ENCODE results near the gene YWHAG. TPM values are rescaled to one million over a fixed set of nuclear protein-coding genes. Genes with fewer than 3 reads are reported as not detected.
A peak's percentile ranks its signal among the peaks of the same experiment; 100 is the strongest.

The YWHAG gene
- total and polyA plus RNA-seq, 2 of the 13 experiments (the other 11 are each of a cell fraction or from before 2014, with no cell fraction given): 36.9 to 67.5 TPM

- no peak for TF ChIP-seq AFF4 (CRISPR knock-in tag; IDR thresholded peaks at IDR 0.05)
- no peak for TF ChIP-seq ATF7 (IDR thresholded peaks at IDR 0.05)
- no peak for TF ChIP-seq ATF7 (CRISPR knock-in tag; IDR thresholded peaks at IDR 0.05)
- TF ChIP-seq CEBPB (IDR thresholded peaks at IDR 0.05; ENCODE audit: borderline replicate concordance, low read depth, low read length): peak; percentile 93
- no peak for TF ChIP-seq KMT2A (CRISPR knock-in tag; IDR thresholded peaks at IDR 0.05)
- no peak for TF ChIP-seq CENPBD1 (CRISPR knock-in tag; IDR thresholded peaks at IDR 0.05; ENCODE audit: borderline replicate concordance, low read depth)
- TF ChIP-seq EP300 (IDR thresholded peaks at IDR 0.05; ENCODE audit: low read depth in 2 of 2, low read length in 2 of 2): peak in 1 of 2 experiments; percentile 61; a peak in 1 of 4 replicates
- no peak for TF ChIP-seq EP300 (CRISPR knock-in tag; IDR thresholded peaks at IDR 0.05; ENCODE audit: borderline replicate concordance)
- no peak for TF ChIP-seq SMARCE1 (IDR thresholded peaks at IDR 0.05; ENCODE audit: borderline replicate concordance)
- no peak for TF ChIP-seq NFYC (CRISPR knock-in tag; IDR thresholded peaks at IDR 0.05)
- 0 out of 2 replicates have a peak, but pooled peaks have one; percentile 24 for TF ChIP-seq CREM (IDR thresholded peaks at IDR 0.05)
- no peak for TF ChIP-seq CREM (CRISPR knock-in tag; IDR thresholded peaks at IDR 0.05)
- TF ChIP-seq ZNF558 (CRISPR knock-in tag; IDR thresholded peaks at IDR 0.05; ENCODE audit: borderline replicate concordance): no peak
- no peak for TF ChIP-seq NRL (CRISPR knock-in tag; IDR thresholded peaks at IDR 0.05; ENCODE audit: borderline replicate concordance)
- peak; percentile 28; the same call in 1 of the 2 replicates for TF ChIP-seq ZBTB34 (CRISPR knock-in tag; IDR thresholded peaks at IDR 0.05)
- TF ChIP-seq PAXIP1 (CRISPR knock-in tag; conservative IDR thresholded peaks at IDR 0.05): peak; percentile 75
- peak; percentile 73; the same call in 1 of the 2 replicates for TF ChIP-seq TBX3 (IDR thresholded peaks at IDR 0.05; ENCODE audit: borderline replicate concordance)
Measured at GRCh38 chr7:76343931-76344321, 14.9 kb downstream of the YWHAG start (continued).
